Loucy (cell line): ENCODE measurements around the gene SAP30L.

Source experiments
- H2AFZ ChIP-seq: fragments of 200-600 bp; sonication (generic); 2 replicates; pipeline ENCODE4 v1.6.0; 2016; ENCODE audit warnings: antibody characterized with exemption, mild to moderate bottlenecking, low read length, moderate library complexity
- H3F3A ChIP-seq: fragments of 200-600 bp; 2 replicates; pipeline ENCODE4 v1.6.0; 2016; ENCODE audit warnings: antibody characterized with exemption, low read depth, mild to moderate bottlenecking
- H3K27me3 ChIP-seq: fragments of 200-600 bp; sonication (generic); 2 replicates; pipeline ENCODE4 v1.6.1; 2014; ENCODE audit warnings: low read length, mild to moderate bottlenecking; ENCODE audit not compliant: insufficient read depth, poor library complexity, severe bottlenecking
- H3K36me3 ChIP-seq: fragments of 200-600 bp; sonication (generic); 2 replicates; pipeline ENCODE4 v1.6.1; 2016; ENCODE audit warnings: low read length; ENCODE audit not compliant: insufficient read depth
- H3K4me1 ChIP-seq: fragments of 200-600 bp; sonication (generic); 2 replicates; pipeline ENCODE4 v1.5.1; 2014; ENCODE audit warnings: low read length, mild to moderate bottlenecking; ENCODE audit not compliant: insufficient read depth, poor library complexity, severe bottlenecking
- H3K4me2 ChIP-seq: fragments of 200-600 bp; sonication (generic); 2 replicates; pipeline ENCODE4 v1.6.0; 2014; ENCODE audit warnings: antibody characterized with exemption, low read length, low read depth, mild to moderate bottlenecking; ENCODE audit not compliant: poor library complexity, severe bottlenecking
- H3K4me3 ChIP-seq: fragments of 200-600 bp; sonication (generic); 2 replicates; pipeline ENCODE4 v1.5.1; 2014; ENCODE audit warnings: low read length, mild to moderate bottlenecking, mixed read lengths; ENCODE audit not compliant: poor library complexity, severe bottlenecking
- H3K79me2 ChIP-seq: fragments of 200-600 bp; sonication (generic); 2 replicates; pipeline ENCODE4 v1.6.1; 2014; ENCODE audit warnings: low read length; ENCODE audit not compliant: insufficient read depth
- H3K9ac ChIP-seq: fragments of 200-600 bp; sonication (generic); 2 replicates; pipeline ENCODE4 v1.6.0; 2014; ENCODE audit warnings: mild to moderate bottlenecking, low read depth, low read length, moderate library complexity; ENCODE audit not compliant: poor library complexity, severe bottlenecking
- H3K9me2 ChIP-seq: fragments of 200-600 bp; sonication (generic); replicated peaks from 2 replicates; pipeline ENCODE4 v1.6.1; 2016; ENCODE audit warnings: low read depth, low read length, mixed read lengths
- H3K9me3 ChIP-seq: fragments of 200-600 bp; sonication (generic); 2 replicates; pipeline ENCODE4 v1.6.1; 2014; ENCODE audit warnings: mild to moderate bottlenecking, antibody characterized with exemption, low read length, low read depth; ENCODE audit not compliant: insufficient read depth
- H4K20me1 ChIP-seq: fragments of 200-600 bp; sonication (generic); 2 replicates; pipeline ENCODE4 v1.6.0; 2014; ENCODE audit warnings: antibody characterized with exemption, low read length, mild to moderate bottlenecking; ENCODE audit not compliant: insufficient read depth, poor library complexity, severe bottlenecking
- CTCF ChIP-seq: fragments of 200-600 bp; sonication (generic); conservative IDR thresholded peaks from 2 replicates; pipeline ENCODE4 v1.5.1; 2014; ENCODE audit warnings: mild to moderate bottlenecking, antibody characterized with exemption, low read length
- EZH2phosphoT487 ChIP-seq: fragments of 200-600 bp; IDR thresholded peaks from 2 replicates; pipeline ENCODE4 v1.6.1; 2018; ENCODE audit warnings: antibody characterized with exemption, mild to moderate bottlenecking, moderate library complexity, borderline replicate concordance

Gene SAP30L

GRCh38 chr5:154402611-154403010 is 43.2 kb upstream of the SAP30L start:
- no peaks in the 10 kb centered on the region for H3F3A ChIP-seq
- H3K27me3 ChIP-seq = no peaks in the 10 kb centered on the region
- no peaks in the 10 kb centered on the region for H3K4me1 ChIP-seq
- H3K9me2 ChIP-seq = no peaks in the 10 kb centered on the region
- H3K4me3 ChIP-seq = no peak overlapping the region
- no peak overlapping the region for H2AFZ ChIP-seq
- H3K79me2 ChIP-seq = no peaks in the 10 kb centered on the region
- no peaks in the 10 kb centered on the region for H3K36me3 ChIP-seq
- H3K9me3 ChIP-seq = no peaks in the 10 kb centered on the region
- no peak overlapping the region for H3K4me2 ChIP-seq
- H3K9ac ChIP-seq = no peak overlapping the region
- no peak for TF ChIP-seq EZH2phosphoT487
- TF ChIP-seq CTCF = no peak
- no peaks in the 10 kb centered on the region for H4K20me1 ChIP-seq

- Histone ChIP-seq H3K4me3 (no peak overlapping the region), H3K27me3 (no peaks in the 10 kb centered on the region), H3K9me2 (no peaks in the 10 kb centered on the region), H3K9me3 (no peaks in the 10 kb centered on the region), H4K20me1 (no peaks in the 10 kb centered on the region), H3K9ac (no peak overlapping the region), H3K4me1 (no peaks in the 10 kb centered on the region), H3K79me2 (no peaks in the 10 kb centered on the region), H3K36me3 (no peaks in the 10 kb centered on the region), H2AFZ (no peak overlapping the region), H3K4me2 (no peak overlapping the region), H3F3A (no peaks in the 10 kb centered on the region)
- TF ChIP-seq EZH2phosphoT487 = no peak
- TF ChIP-seq CTCF = no peak
These were observed 42.6 kb upstream of the SAP30L start for GRCh38 chr5:154403234-154403633.

DNA sequence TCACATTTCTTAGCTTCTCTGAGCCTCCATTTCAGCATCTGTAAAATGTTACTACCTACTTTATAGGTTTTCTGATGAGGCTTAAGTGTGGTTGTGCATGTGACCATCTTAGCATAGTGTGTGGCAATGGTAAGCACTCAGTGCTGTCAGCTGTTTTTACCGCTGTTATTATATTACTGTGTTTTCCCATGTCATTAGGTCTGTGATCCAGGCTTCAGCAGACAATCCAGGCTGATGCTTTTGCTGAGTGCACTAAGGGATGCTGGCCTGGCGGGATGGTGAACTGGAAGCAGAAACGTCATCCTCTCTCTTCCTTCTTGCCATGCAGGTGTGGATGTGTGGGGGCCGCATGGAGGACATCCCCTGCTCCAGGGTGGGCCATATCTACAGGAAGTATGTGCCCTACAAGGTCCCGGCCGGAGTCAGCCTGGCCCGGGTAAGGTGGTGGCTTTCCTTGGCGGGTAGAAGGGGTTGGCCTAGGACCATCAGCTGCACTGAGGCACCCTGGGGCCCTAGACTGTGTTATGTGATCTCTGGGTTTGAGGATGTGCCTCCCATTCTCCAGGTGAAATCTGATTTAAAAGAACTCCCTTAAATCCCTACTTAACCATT is 41.9 kb upstream of the SAP30L start:
- Histone ChIP-seq H3K27me3 (no peaks in the 10 kb centered on the region), H4K20me1 (no peaks in the 10 kb centered on the region), H3K36me3 (no peaks in the 10 kb centered on the region), H3K9me3 (no peaks in the 10 kb centered on the region), H3F3A (no peaks in the 10 kb centered on the region), H3K4me2 (no peak overlapping the region), H3K4me1 (no peaks in the 10 kb centered on the region), H3K9ac (no peak overlapping the region), H2AFZ (no peak overlapping the region), H3K79me2 (no peaks in the 10 kb centered on the region), H3K4me3 (no peak overlapping the region), H3K9me2 (no peaks in the 10 kb centered on the region)
- TF ChIP-seq EZH2phosphoT487 = no peak
- no peak for TF ChIP-seq CTCF
